Ovary (tissue), 9 donors: ENCODE data around the gene EEFSEC. TPM values are rescaled to one million over a fixed set of nuclear protein-coding genes. Genes with fewer than 3 reads are reported as not detected.

Experiments
- DNase-seq, 5 donors: peaks; one replicate each; pipeline ENCODE4 v3.0.0-alpha.2; 2019 to 2020
- H3K27ac ChIP-seq, 2 donors: fragments of 200-600 bp; one replicate each; pipeline versions ENCODE4 v1.5.1 to v1.8.0; 2019 to 2022
- H3K27me3 ChIP-seq: fragments of 200-600 bp; one replicate; pipeline ENCODE4 v1.8.0; 2022
- H3K36me3 ChIP-seq: fragments of 200-600 bp; sonication (generic); one replicate; pipeline ENCODE4 v1.5.1; 2019
- H3K4me1 ChIP-seq: one replicate; pipeline ENCODE4 v1.8.1; 2013; ENCODE audit warnings: mild to moderate bottlenecking, moderate library complexity; ENCODE audit not compliant: insufficient read depth
- H3K4me3 ChIP-seq: fragments of 200-600 bp; sonication (generic); one replicate; pipeline ENCODE4 v1.5.1; 2017
- H3K9me3 ChIP-seq, 2 donors: fragments of 200-600 bp in 1 of 2; sonication (generic) in 1 of 2; one replicate each; pipeline versions ENCODE4 v1.5.1 to v1.8.1; 2013 to 2019; ENCODE audit warnings: mild to moderate bottlenecking in 1 of 2, moderate library complexity in 1 of 2
- CTCF ChIP-seq, 3 donors: fragments of 450-650 bp in 2 of 3; fragments of 200-600 bp in 1 of 3; IDR thresholded peaks; one replicate each; pipeline versions ENCODE4 v1.5.1 to v1.8.0; 2016 to 2022; ENCODE audit warnings: antibody characterized with exemption in 3 of 3, mild to moderate bottlenecking in 1 of 3
- EP300 ChIP-seq: sonication (generic); formaldehyde crosslinking; IDR thresholded peaks from one replicate; pipeline ENCODE4 v1.6.1; 2017; ENCODE audit warnings: antibody characterized with exemption
- POLR2A ChIP-seq: fragments of 450-650 bp; IDR thresholded peaks from one replicate; pipeline ENCODE4 v1.6.1; 2017; ENCODE audit warnings: antibody characterized with exemption, mild to moderate bottlenecking, moderate library complexity
- WGBS, 3 donors: extraction: QIAGEN DNeasy Blood & Tissue Kit in 1 of 3; methylation state at CpG; one replicate each; pipeline versions ENCODE4 v1.1.5 to v1.1.7; 2013 to 2017; 5-methylcytosine and 5-hydroxymethylcytosine counted together
- intact Hi-C, 4 donors: fragments of 100-400 bp; cut with DNase I; formaldehyde crosslinking; loops; one replicate each; pipeline versions ENCODE4 v1.11.0 to v1.15.1; 2022 to 2023
- polyA plus RNA-seq, 2 donors: library from polyadenylated mRNA; stranded (reverse); fragments of 200-250 nt in 1 of 2; fragments of 350-450 nt in 1 of 2; fragmentation: Illumina TruSeq in 1 of 2; extraction: RNeasy Lipid Tissue Mini Kit (QIAGEN cat#74804) in 1 of 2; gene quantifications; one replicate each; pipeline ENCODE4 v1.2.3, GENCODE V29; 2013 to 2014
- total RNA-seq, 7 donors: library from RNA; depleted of rRNA in 2 of 7; stranded (reverse); fragments of >200 nt in 2 of 7; fragmentation: NEBNext Ultra II Directional in 3 of 7; extraction: Animal tissue kit (Norgen Biotek cat#: 25700) in 3 of 7; gene quantifications; one replicate each; pipeline versions ENCODE4 v1.1.0 to v1.2.4, GENCODE V29; 2016 to 2023
- donor health status: DM: no; HTN: no; CAD: no; lungs with moderate emphysema.
- donor health status: DM: no; HTN: no; CAD: no.
- donor health status: Bipolar disorder and iron deficiency.
- donor health status: DM: yes; HTN: yes; CAD: no.
- donor health status: DM: no; HTN: no; CAD: no.
- donor health status: DM: yes; HTN: yes; CAD: no.

Gene EEFSEC
- total and polyA plus RNA-seq, 9 donors: 6.8 to 21.0 (median 15.4) TPM

GRCh38 chr3:128349963-128350599 lies 196.8 kb downstream of the EEFSEC start:
- no peaks in the 10 kb centered on the region for H3K4me1 ChIP-seq
- DNase-seq: peak in 1 of 5 donors; percentile 9
- intact Hi-C loops: no loop called here
- TF ChIP-seq EP300: no peak
- TF ChIP-seq CTCF (IDR thresholded peaks at IDR 0.05): no peak
- TF ChIP-seq POLR2A: no peak
- H3K27me3 ChIP-seq: no peaks in the 10 kb centered on the region
- no peak overlapping the region for H3K4me3 ChIP-seq
- WGBS, 3 donors: 93 to 97% (median 94%) methylated on average over 12 of the region's 12 CpGs
- no peaks in the 10 kb centered on the region for H3K36me3 ChIP-seq
- no peaks in the 10 kb centered on the region for H3K9me3 ChIP-seq
- no peak overlapping the region for H3K27ac ChIP-seq

- intact Hi-C loops: no loop called here
- TF ChIP-seq CTCF (IDR thresholded peaks at IDR 0.05) (no peak), POLR2A (no peak), EP300 (no peak)
- H3K27me3 ChIP-seq: no peaks in the 10 kb centered on the region
- H3K4me1 ChIP-seq: no peaks in the 10 kb centered on the region
- no peak overlapping the region for H3K27ac ChIP-seq
- DNase-seq: no peak
- H3K36me3 ChIP-seq: no peaks in the 10 kb centered on the region
- 94 to 98% (median 96%) methylated on average over 7 of the region's 7 CpGs for WGBS, 3 donors
- no peaks in the 10 kb centered on the region for H3K9me3 ChIP-seq
- H3K4me3 ChIP-seq: no peak overlapping the region
These were observed 198.3 kb downstream of the EEFSEC start for GRCh38 chr3:128351546-128351945.

GRCh38 chr3:128352326-128352725 lies 199.0 kb downstream of the EEFSEC start:
- no peaks in the 10 kb centered on the region for H3K27me3 ChIP-seq
- no peaks in the 10 kb centered on the region for H3K4me1 ChIP-seq
- no peak overlapping the region for H3K4me3 ChIP-seq
- 98 to 99% (median 98%) methylated on average over 8 of the region's 8 CpGs for WGBS, 3 donors
- H3K27ac ChIP-seq: no peak overlapping the region
- TF ChIP-seq EP300: no peak
- TF ChIP-seq POLR2A: no peak
- TF ChIP-seq CTCF (IDR thresholded peaks at IDR 0.05): no peak
- peak in 1 of 5 donors; percentile 5 for DNase-seq
- no peaks in the 10 kb centered on the region for H3K36me3 ChIP-seq
- no peaks in the 10 kb centered on the region for H3K9me3 ChIP-seq
- intact Hi-C loops: no loop called here

- intact Hi-C loops: no loop called here
- peak in 1 of 5 donors; percentile 4 for DNase-seq
- Histone ChIP-seq H3K27ac (no peak overlapping the region), H3K36me3 (no peaks in the 10 kb centered on the region), H3K4me1 (no peaks in the 10 kb centered on the region), H3K4me3 (no peak overlapping the region), H3K27me3 (no peaks in the 10 kb centered on the region), H3K9me3 (no peaks in the 10 kb centered on the region)
- TF ChIP-seq CTCF (IDR thresholded peaks at IDR 0.05) (no peak), POLR2A (no peak), EP300 (no peak)
- WGBS, 3 donors: 80 to 93% (median 85%) methylated on average over 8 of the region's 8 CpGs
These were observed 200.2 kb downstream of the EEFSEC start for GRCh38 chr3:128353361-128353965.
